SK-N-MC (cell line): ENCODE results near the gene TECPR2.

Source experiments
- DNase-seq: peaks from one replicate; pipeline ENCODE4 v3.0.0-alpha.2; 2011; ENCODE audit warnings: low read depth, low spot score
- H3K27ac ChIP-seq: fragments of 200-600 bp; sonication (generic); 2 replicates; pipeline ENCODE4 v1.5.1; 2016; ENCODE audit warnings: mixed run types
- H3K36me3 ChIP-seq: fragments of 200-600 bp; sonication (generic); 2 replicates; pipeline ENCODE4 v1.6.1; 2017; ENCODE audit warnings: antibody characterized with exemption, low read length, mixed read lengths; ENCODE audit not compliant: insufficient read depth
- H3K4me3 ChIP-seq: fragments of 200-600 bp; sonication (generic); 2 replicates; pipeline ENCODE4 v1.5.1; 2016
- H3K9ac ChIP-seq: fragments of 200-600 bp; sonication (generic); 2 replicates; pipeline ENCODE4 v1.8.0; 2017; ENCODE audit warnings: mixed run types, mixed read lengths; ENCODE audit not compliant: insufficient read length
- H3K9me3 ChIP-seq: fragments of 200-600 bp; sonication (generic); 2 replicates; pipeline ENCODE4 v1.6.1; 2017; ENCODE audit warnings: low read depth, mild to moderate bottlenecking, antibody characterized with exemption, low read length, moderate library complexity, mixed read lengths
- EZH2 ChIP-seq: fragments of 200-600 bp; sonication (generic); IDR thresholded peaks from one replicate; pipeline ENCODE4 v1.6.1; 2017; ENCODE audit warnings: antibody characterized with exemption
- FOXP2 ChIP-seq: optimal IDR thresholded peaks from 2 replicates; pipeline ENCODE3; 2011; ENCODE audit warnings: mild to moderate bottlenecking, moderate library complexity; ENCODE audit not compliant: insufficient read depth; ENCODE audit errors: extremely low read length, control extremely low read depth
- POLR2AphosphoS5 ChIP-seq: IDR thresholded peaks from 2 replicates; pipeline ENCODE4 v1.6.1; 2012; ENCODE audit warnings: mild to moderate bottlenecking, low read depth, low read length, borderline replicate concordance

TECPR2 gene

GRCh38 chr14:102485693-102486512 is 123.2 kb downstream of the TECPR2 start:
- H3K36me3 ChIP-seq: no peaks in the 10 kb centered on the region
- no peak for TF ChIP-seq POLR2AphosphoS5
- no peaks in the 10 kb centered on the region for H3K9me3 ChIP-seq
- H3K27ac ChIP-seq: no peak overlapping the region
- H3K4me3 ChIP-seq: no peak overlapping the region
- DNase-seq: no peak
- H3K9ac ChIP-seq: no peak overlapping the region

- no peaks in the 10 kb centered on the region for H3K9me3 ChIP-seq
- no peak overlapping the region for H3K4me3 ChIP-seq
- no peak for DNase-seq
- TF ChIP-seq EZH2 (no peak), POLR2AphosphoS5 (no peak)
- peak overlapping the region; percentile 15 for H3K9ac ChIP-seq
- peak overlapping the region; percentile 60; the same call in 1 of the 2 replicates for H3K27ac ChIP-seq
- H3K36me3 ChIP-seq: no peaks in the 10 kb centered on the region
These were observed 123.9 kb downstream of the TECPR2 start for GRCh38 chr14:102486513-102487203.

- no peak for DNase-seq
- TF ChIP-seq EZH2: no peak
- no peak for TF ChIP-seq POLR2AphosphoS5
- no peak for TF ChIP-seq FOXP2
- H3K9ac ChIP-seq: peak overlapping the region; percentile 15
- peak overlapping the region; percentile 60; the same call in 1 of the 2 replicates for H3K27ac ChIP-seq
- H3K36me3 ChIP-seq: no peaks in the 10 kb centered on the region
- no peaks in the 10 kb centered on the region for H3K9me3 ChIP-seq
- H3K4me3 ChIP-seq: no peak overlapping the region
These were observed 124.5 kb downstream of the TECPR2 start for GRCh38 chr14:102487204-102487577.

DNA sequence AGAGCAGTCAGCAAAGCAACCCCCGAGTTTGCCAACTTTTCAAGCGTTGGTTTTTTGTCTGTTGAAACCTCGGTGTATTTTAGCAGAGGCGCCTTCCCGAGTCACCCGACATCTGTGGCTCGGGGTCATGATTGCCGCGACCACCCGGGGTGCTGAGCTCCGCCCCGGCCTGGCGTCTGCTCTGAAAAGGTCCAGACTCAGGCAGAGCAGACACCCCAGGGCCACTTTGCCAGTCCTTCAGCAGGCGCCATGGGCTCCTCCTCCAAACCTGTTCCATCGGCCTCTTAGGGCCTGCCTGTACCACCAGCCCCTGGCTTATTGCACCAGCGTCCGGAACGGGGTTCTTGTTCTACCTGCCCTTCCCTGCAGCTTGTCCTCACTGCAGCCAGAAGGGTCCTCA is 127.7 kb downstream of the TECPR2 start:
- Histone ChIP-seq H3K4me3 (no peak overlapping the region), H3K9me3 (no peaks in the 10 kb centered on the region), H3K9ac (no peak overlapping the region), H3K27ac (no peak overlapping the region), H3K36me3 (no peaks in the 10 kb centered on the region)
- no peak for DNase-seq
- TF ChIP-seq FOXP2: no peak
- no peak for TF ChIP-seq EZH2
- no peak for TF ChIP-seq POLR2AphosphoS5

DNA sequence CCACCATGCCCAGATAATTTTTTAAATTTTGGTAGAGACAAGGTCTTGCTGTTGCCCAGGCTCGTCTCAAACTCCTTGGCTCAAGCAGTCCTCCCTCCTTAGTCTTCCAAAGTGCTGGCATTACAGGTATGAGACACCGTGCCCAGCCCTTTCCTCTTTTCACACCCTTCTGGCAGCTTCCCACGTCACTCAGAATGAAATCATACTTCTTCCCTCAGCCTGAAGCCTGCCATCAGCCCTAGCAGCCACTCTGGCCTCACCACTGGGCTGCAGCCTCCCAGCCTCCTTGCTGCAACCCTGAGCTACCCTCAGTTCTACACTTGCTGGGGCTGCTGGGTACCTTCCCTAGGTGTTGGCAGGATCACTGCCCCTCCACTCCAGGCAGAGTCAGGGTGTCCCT is 128.6 kb downstream of the TECPR2 start:
- Histone ChIP-seq H3K27ac (no peak overlapping the region), H3K9ac (no peak overlapping the region), H3K4me3 (no peak overlapping the region), H3K9me3 (no peaks in the 10 kb centered on the region), H3K36me3 (no peaks in the 10 kb centered on the region)
- TF ChIP-seq EZH2: no peak
- no peak for TF ChIP-seq POLR2AphosphoS5
- TF ChIP-seq FOXP2: no peak
- DNase-seq: no peak

DNA sequence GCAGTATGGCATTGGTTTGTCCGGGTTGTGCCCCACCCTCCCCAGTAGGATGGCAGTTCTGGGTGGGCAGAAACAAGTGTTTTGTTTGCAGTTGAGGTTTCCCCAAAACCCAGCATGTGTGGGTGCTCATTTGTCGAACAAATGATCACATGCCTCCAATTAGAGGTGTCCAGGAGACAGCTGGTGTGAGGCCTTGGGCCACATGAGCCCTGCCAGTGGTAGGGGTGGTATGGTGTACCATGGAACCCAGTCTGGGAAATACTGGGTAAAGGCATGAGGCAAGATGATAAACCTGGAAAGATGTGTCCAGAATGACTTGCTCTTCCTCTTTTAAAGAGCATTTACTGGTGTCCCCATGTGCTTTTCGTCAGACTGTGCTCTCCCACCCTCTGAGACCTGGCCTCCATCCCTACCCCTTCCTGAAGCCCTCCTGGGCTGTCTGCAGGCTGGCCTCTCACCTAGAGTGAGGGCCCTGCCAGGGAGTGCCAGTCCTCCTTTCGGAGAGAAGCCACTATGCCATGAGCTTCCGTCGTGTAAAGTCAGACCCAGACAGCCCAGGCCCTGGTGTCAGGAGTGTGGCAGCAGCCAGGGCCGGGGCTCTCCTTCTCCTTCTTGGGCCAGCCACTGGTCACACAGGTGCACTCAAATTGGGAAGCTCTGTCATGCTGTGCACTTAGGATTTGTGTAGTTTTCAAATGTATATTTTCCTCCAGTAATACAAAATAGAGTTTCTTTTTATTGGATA is 129.2 kb downstream of the TECPR2 start:
- Histone ChIP-seq H3K4me3 (no peak overlapping the region), H3K36me3 (no peaks in the 10 kb centered on the region), H3K9me3 (no peaks in the 10 kb centered on the region), H3K9ac (no peak overlapping the region), H3K27ac (no peak overlapping the region)
- TF ChIP-seq POLR2AphosphoS5: no peak
- no peak for TF ChIP-seq EZH2
- TF ChIP-seq FOXP2: no peak
- DNase-seq: no peak

DNA sequence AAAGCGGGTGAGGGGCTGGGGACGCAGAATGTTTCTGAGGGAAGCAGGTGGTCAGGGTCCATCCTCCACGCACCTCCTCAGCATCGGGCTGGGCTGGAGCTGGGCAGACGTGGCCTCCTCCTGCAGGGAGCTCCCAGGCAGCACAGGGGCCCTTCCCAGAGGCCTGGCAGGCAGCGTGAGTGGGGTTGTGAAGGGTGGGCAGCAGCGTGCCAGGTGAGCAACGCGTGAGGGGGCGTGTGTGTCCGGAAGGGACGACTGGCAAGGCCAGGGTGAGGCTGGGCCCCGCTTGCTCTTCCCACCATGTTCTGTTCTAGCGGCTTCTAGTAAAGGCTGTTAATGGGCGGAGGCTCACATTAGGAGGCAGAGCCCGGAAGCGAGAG is 129.8 kb downstream of the TECPR2 start:
- Histone ChIP-seq H3K9ac (no peak overlapping the region), H3K27ac (no peak overlapping the region), H3K36me3 (no peaks in the 10 kb centered on the region), H3K4me3 (no peak overlapping the region), H3K9me3 (no peaks in the 10 kb centered on the region)
- TF ChIP-seq EZH2 (no peak), FOXP2 (no peak), POLR2AphosphoS5 (no peak)
- DNase-seq: no peak

GRCh38 chr14:102493096-102493495 is 130.4 kb downstream of the TECPR2 start:
- Histone ChIP-seq H3K9me3 (no peaks in the 10 kb centered on the region), H3K9ac (no peak overlapping the region), H3K27ac (no peak overlapping the region), H3K36me3 (no peaks in the 10 kb centered on the region), H3K4me3 (no peak overlapping the region)
- TF ChIP-seq EZH2 (no peak), POLR2AphosphoS5 (no peak), FOXP2 (no peak)
- no peak for DNase-seq

DNA sequence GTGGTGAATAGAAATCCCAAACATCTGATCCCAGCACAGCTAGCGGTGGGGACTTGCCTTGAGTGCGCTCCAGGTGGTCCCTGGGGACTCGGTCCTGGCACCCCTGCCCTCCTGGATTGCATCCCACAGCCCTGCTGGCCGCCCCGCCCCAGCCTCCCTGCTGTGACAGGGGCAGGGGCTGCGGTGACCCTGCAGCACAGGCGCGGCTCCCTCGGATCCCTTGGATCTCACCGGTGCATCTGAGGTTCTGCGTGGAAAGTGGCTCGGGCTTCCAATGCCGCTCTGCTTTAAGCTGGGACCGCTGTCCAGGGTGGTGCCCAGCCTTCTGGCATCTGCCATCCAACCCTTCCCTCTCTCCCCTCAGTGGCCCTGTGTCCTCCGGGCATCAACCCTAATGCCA is 130.8 kb downstream of the TECPR2 start:
- Histone ChIP-seq H3K9me3 (no peaks in the 10 kb centered on the region), H3K27ac (no peak overlapping the region), H3K4me3 (no peak overlapping the region), H3K36me3 (no peaks in the 10 kb centered on the region; the same call in 1 of the 2 replicates), H3K9ac (no peak overlapping the region)
- TF ChIP-seq FOXP2 (no peak), POLR2AphosphoS5 (no peak), EZH2 (no peak)
- DNase-seq: no peak
